Lower lobe of right lung (tissue), 2 donors: Measurements from ENCODE around the gene DUSP22. TPM values are rescaled to one million over a fixed set of nuclear protein-coding genes. Genes with fewer than 3 reads are reported as not detected.

Experiments used
- ATAC-seq, 2 donors: fragments of 200-7000 bp; cut with Tn5 transposase; one replicate each; pipeline ENCODE4 v1.9.1; 2020 to 2022; ENCODE audit warnings: mild to moderate bottlenecking in 2 of 2, moderate library complexity in 2 of 2
- DNase-seq: peaks from one replicate; pipeline ENCODE4 v3.0.0-alpha.2; 2020
- H3K27ac ChIP-seq: fragments of 200-600 bp; one replicate; pipeline ENCODE4 v1.8.0; 2022
- H3K27me3 ChIP-seq: fragments of 200-600 bp; one replicate; pipeline ENCODE4 v1.8.0; 2022; ENCODE audit warnings: low read depth
- H3K36me3 ChIP-seq: fragments of 200-600 bp; one replicate; pipeline ENCODE4 v1.8.0; 2022; ENCODE audit warnings: mild to moderate bottlenecking
- H3K4me1 ChIP-seq: fragments of 200-600 bp; one replicate; pipeline ENCODE4 v1.8.0; 2022
- H3K4me3 ChIP-seq: fragments of 200-600 bp; one replicate; pipeline ENCODE4 v1.8.0; 2022; ENCODE audit warnings: mild to moderate bottlenecking
- H3K9me3 ChIP-seq: fragments of 200-600 bp; one replicate; pipeline ENCODE4 v1.8.0; 2022
- intact Hi-C: fragments of 100-400 bp; cut with DNase I; formaldehyde crosslinking; loops from one replicate; pipeline ENCODE4 v1.11.0; 2022
- total RNA-seq: library from RNA; stranded (reverse); fragmentation: NEBNext Ultra II Directional; extraction: Animal tissue kit (Norgen Biotek cat#: 25700); gene quantifications from one replicate; pipeline ENCODE4 v1.2.1, GENCODE V29; 2021
- TF ChIP-seq, protein P1 (sequence below): fragments of 200-600 bp; IDR thresholded peaks from one replicate; pipeline ENCODE4 v1.8.0; 2022; ENCODE audit warnings: antibody characterized with exemption, mild to moderate bottlenecking
- donor health status: DM: no; HTN: yes; CAD: no; lungs with severe emphysema.

Gene DUSP22
- total RNA-seq, 1 donor from 2014 or later, result 66.4 TPM

- no peaks in the 10 kb centered on the region for H3K9me3 ChIP-seq
- ATAC-seq (no peak), DNase-seq (no peak)
- H3K36me3 ChIP-seq, result no peaks in the 10 kb centered on the region
- intact Hi-C loops, result no loop called here
- H3K4me3 ChIP-seq, result no peak overlapping the region
- TF ChIP-seq, protein P1, sequence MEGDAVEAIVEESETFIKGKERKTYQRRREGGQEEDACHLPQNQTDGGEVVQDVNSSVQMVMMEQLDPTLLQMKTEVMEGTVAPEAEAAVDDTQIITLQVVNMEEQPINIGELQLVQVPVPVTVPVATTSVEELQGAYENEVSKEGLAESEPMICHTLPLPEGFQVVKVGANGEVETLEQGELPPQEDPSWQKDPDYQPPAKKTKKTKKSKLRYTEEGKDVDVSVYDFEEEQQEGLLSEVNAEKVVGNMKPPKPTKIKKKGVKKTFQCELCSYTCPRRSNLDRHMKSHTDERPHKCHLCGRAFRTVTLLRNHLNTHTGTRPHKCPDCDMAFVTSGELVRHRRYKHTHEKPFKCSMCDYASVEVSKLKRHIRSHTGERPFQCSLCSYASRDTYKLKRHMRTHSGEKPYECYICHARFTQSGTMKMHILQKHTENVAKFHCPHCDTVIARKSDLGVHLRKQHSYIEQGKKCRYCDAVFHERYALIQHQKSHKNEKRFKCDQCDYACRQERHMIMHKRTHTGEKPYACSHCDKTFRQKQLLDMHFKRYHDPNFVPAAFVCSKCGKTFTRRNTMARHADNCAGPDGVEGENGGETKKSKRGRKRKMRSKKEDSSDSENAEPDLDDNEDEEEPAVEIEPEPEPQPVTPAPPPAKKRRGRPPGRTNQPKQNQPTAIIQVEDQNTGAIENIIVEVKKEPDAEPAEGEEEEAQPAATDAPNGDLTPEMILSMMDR, result no peak
- no peaks in the 10 kb centered on the region for H3K27me3 ChIP-seq
- H3K27ac ChIP-seq, result no peak overlapping the region
- H3K4me1 ChIP-seq, result peaks cover 33% of the 10 kb centered on the region
Measured at GRCh38 chr6:317448-318144, 25.3 kb downstream of the DUSP22 start.

DNA sequence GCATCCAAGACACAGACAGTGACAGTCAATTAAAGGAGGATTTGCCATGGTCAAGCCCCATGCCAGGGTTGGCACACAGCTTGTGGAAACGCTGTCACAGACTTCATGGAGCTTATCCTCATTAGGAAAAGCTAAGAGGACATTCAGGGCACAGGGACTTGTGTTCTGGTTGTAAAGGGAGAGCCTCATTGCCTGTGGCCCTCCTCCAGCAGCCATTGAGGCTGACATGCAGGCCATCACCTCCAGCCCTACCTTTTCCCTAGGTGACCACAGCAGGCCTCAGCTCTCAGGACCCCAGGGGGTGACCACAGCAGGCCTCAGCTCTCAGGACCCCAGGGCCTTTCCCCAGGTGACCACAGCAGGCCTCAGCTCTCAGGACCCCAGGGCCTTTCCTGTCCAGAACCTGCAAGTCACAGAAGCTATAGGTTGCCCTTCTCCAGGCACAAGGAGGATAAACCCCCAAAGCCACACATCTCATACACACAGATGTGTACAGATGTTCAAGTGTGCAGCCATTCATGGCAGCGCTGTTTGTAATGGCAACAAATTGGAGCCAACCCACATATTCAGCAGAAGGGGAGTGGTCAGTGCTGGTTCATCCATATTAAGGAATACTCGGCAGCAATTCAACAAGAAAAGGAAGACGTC lies 26.1 kb downstream of the DUSP22 start:
- Histone ChIP-seq H3K27me3 (no peaks in the 10 kb centered on the region), H3K9me3 (no peaks in the 10 kb centered on the region), H3K27ac (no peak overlapping the region), H3K4me1 (peaks cover 25% of the 10 kb centered on the region), H3K36me3 (no peaks in the 10 kb centered on the region), H3K4me3 (no peak overlapping the region)
- intact Hi-C loops, result no loop called here
- TF ChIP-seq, protein P1, result no peak
- ATAC-seq, result no peak
- DNase-seq, result no peak

- H3K4me1 ChIP-seq, result peaks cover 27% of the 10 kb centered on the region
- no peak overlapping the region for H3K27ac ChIP-seq
- ATAC-seq (no peak), DNase-seq (no peak)
- TF ChIP-seq, protein P1, result no peak
- no peak overlapping the region for H3K4me3 ChIP-seq
- no peaks in the 10 kb centered on the region for H3K36me3 ChIP-seq
- no peaks in the 10 kb centered on the region for H3K9me3 ChIP-seq
- H3K27me3 ChIP-seq, result no peaks in the 10 kb centered on the region
- intact Hi-C loops, result no loop called here
Measured at GRCh38 chr6:319177-320131, 27.2 kb downstream of the DUSP22 start.

GRCh38 chr6:320351-321157 lies 28.3 kb downstream of the DUSP22 start:
- TF ChIP-seq, protein P1, result no peak
- DNase-seq (no peak), ATAC-seq (no peak)
- H3K27me3 ChIP-seq, result no peaks in the 10 kb centered on the region
- H3K4me1 ChIP-seq, result peaks cover 27% of the 10 kb centered on the region
- H3K9me3 ChIP-seq, result no peaks in the 10 kb centered on the region
- H3K27ac ChIP-seq, result no peak overlapping the region
- intact Hi-C loops, result no loop called here
- no peaks in the 10 kb centered on the region for H3K36me3 ChIP-seq
- H3K4me3 ChIP-seq, result no peak overlapping the region

GRCh38 chr6:321158-321438 lies 28.8 kb downstream of the DUSP22 start:
- H3K4me1 ChIP-seq, result peaks cover 27% of the 10 kb centered on the region
- no peak overlapping the region for H3K27ac ChIP-seq
- H3K27me3 ChIP-seq, result no peaks in the 10 kb centered on the region
- intact Hi-C loops, result no loop called here
- DNase-seq (no peak), ATAC-seq (no peak)
- TF ChIP-seq, protein P1, result no peak
- no peaks in the 10 kb centered on the region for H3K9me3 ChIP-seq
- no peaks in the 10 kb centered on the region for H3K36me3 ChIP-seq
- H3K4me3 ChIP-seq, result no peak overlapping the region
